Measurements from ENCODE around the gene ADGRB3.
"Not testable (repeated sequence)": the region's sequence is repeated elsewhere in the genome, so short reads cannot be mapped to it uniquely, and the experiment has no call there.

Gene ADGRB3

GRCh38 chr6:69220375-69220774 is 585.3 kb downstream of the ADGRB3 start:
- no peak for DNase-seq (ENCODE audit: low read depth in 1 of 2, low spot score in 1 of 2)

- DNase-seq (ENCODE audit: low read depth in 1 of 2, low spot score in 1 of 2), result no peak
Observed at GRCh38 chr6:69232008-69232407, 596.9 kb downstream of the ADGRB3 start.

GRCh38 chr6:69232496-69232895 is 597.4 kb downstream of the ADGRB3 start:
- DNase-seq (ENCODE audit: low read depth in 1 of 2, low spot score in 1 of 2), result no peak

GRCh38 chr6:69232911-69233448 is 597.9 kb downstream of the ADGRB3 start:
- no peak for DNase-seq (ENCODE audit: low read depth in 1 of 2, low spot score in 1 of 2)

- no peak for DNase-seq (ENCODE audit: low read depth in 1 of 2, low spot score in 1 of 2)
Observed at GRCh38 chr6:69238067-69238466, 603.0 kb downstream of the ADGRB3 start.

GRCh38 chr6:69246983-69247382 is 611.9 kb downstream of the ADGRB3 start:
- no peak for DNase-seq (ENCODE audit: low read depth in 1 of 2, low spot score in 1 of 2)

- no peak for DNase-seq (ENCODE audit: low read depth in 1 of 2, low spot score in 1 of 2)
Observed at GRCh38 chr6:69261010-69261409, 625.9 kb downstream of the ADGRB3 start.

GRCh38 chr6:69263297-69263696 is 628.2 kb downstream of the ADGRB3 start:
- DNase-seq (ENCODE audit: low read depth in 1 of 2, low spot score in 1 of 2), result no peak

- DNase-seq (ENCODE audit: low read depth in 1 of 2, low spot score in 1 of 2), result no peak
Observed at GRCh38 chr6:69265090-69265489, 630.0 kb downstream of the ADGRB3 start.

- DNase-seq (ENCODE audit: low read depth in 1 of 2, low spot score in 1 of 2), result no peak
Observed at GRCh38 chr6:69265706-69266105, 630.6 kb downstream of the ADGRB3 start.

GRCh38 chr6:69276204-69276603 is 641.1 kb downstream of the ADGRB3 start:
- no peak for DNase-seq (ENCODE audit: low read depth in 1 of 2, low spot score in 1 of 2)

- DNase-seq (ENCODE audit: low read depth in 1 of 2, low spot score in 1 of 2), result no peak
Observed at GRCh38 chr6:69279805-69280204, 644.7 kb downstream of the ADGRB3 start.

GRCh38 chr6:69280858-69281257 is 645.8 kb downstream of the ADGRB3 start:
- no peak for DNase-seq (ENCODE audit: low read depth in 1 of 2, low spot score in 1 of 2)

GRCh38 chr6:69284176-69284730 is 649.2 kb downstream of the ADGRB3 start:
- no peak for DNase-seq (ENCODE audit: low read depth in 1 of 2, low spot score in 1 of 2)

- DNase-seq (ENCODE audit: low read depth in 1 of 2, low spot score in 1 of 2), result no peak
Observed at GRCh38 chr6:69285054-69285453, 650.0 kb downstream of the ADGRB3 start.

- DNase-seq (ENCODE audit: low read depth in 1 of 2, low spot score in 1 of 2), result no peak
Observed at GRCh38 chr6:69286331-69286730, 651.2 kb downstream of the ADGRB3 start.

- not testable (repeated sequence) for DNase-seq (ENCODE audit: low read depth in 1 of 2, low spot score in 1 of 2)
Observed at GRCh38 chr6:69288198-69288597, 653.1 kb downstream of the ADGRB3 start.

GRCh38 chr6:69289689-69290495 is 654.8 kb downstream of the ADGRB3 start:
- DNase-seq (ENCODE audit: low read depth in 1 of 2, low spot score in 1 of 2), result no peak

- no peak for DNase-seq (ENCODE audit: low read depth in 1 of 2, low spot score in 1 of 2)
Observed at GRCh38 chr6:69293471-69293870, 658.4 kb downstream of the ADGRB3 start.

- no peak for DNase-seq (ENCODE audit: low read depth in 1 of 2, low spot score in 1 of 2)
Observed at GRCh38 chr6:69294407-69294806, 659.3 kb downstream of the ADGRB3 start.

GRCh38 chr6:69294862-69295261 is 659.8 kb downstream of the ADGRB3 start:
- DNase-seq (ENCODE audit: low read depth in 1 of 2, low spot score in 1 of 2), result no peak

- no peak for DNase-seq (ENCODE audit: low read depth in 1 of 2, low spot score in 1 of 2)
Observed at GRCh38 chr6:69303382-69303781, 668.3 kb downstream of the ADGRB3 start.

GRCh38 chr6:69305456-69305855 is 670.4 kb downstream of the ADGRB3 start:
- no peak for DNase-seq (ENCODE audit: low read depth in 1 of 2, low spot score in 1 of 2)

Data from activated T-helper 1 cell treated with anti-CD3 and anti-CD28 coated beads, Interleukin-2, amount 50 U/mL, for 16 hours (primary cell).